Natural killer cell (primary cell): Measurements from ENCODE around the gene RERE. TPM values are rescaled to one million over a fixed set of nuclear protein-coding genes. Genes with fewer than 3 reads are reported as not detected.

Experiments used
- ATAC-seq, 3 donors: fragments of 150-1000 bp in 2 of 3; fragments of 200-7000 bp in 1 of 3; cut with Tn5 transposase; 1 replicate in 1 of 3; 2 replicates in 2 of 3; pipeline ENCODE4 v1.10.0; 2021; ENCODE audit warnings: mild to moderate bottlenecking in 2 of 3, moderate library complexity in 2 of 3
- DNase-seq, 2 donors: peaks; one replicate each; pipeline versions ENCODE4 v3.0.0 to v3.0.0-alpha.2; 2013 to 2021; ENCODE audit warnings: mixed read lengths in 1 of 2
- H3K27ac ChIP-seq: one replicate; pipeline ENCODE4 v1.5.1; 2013; ENCODE audit warnings: mild to moderate bottlenecking, low read length
- H3K27me3 ChIP-seq: one replicate; pipeline ENCODE4 v1.6.1; 2013; ENCODE audit warnings: low read length; ENCODE audit not compliant: control insufficient read depth, insufficient read depth
- H3K36me3 ChIP-seq: one replicate; pipeline ENCODE4 v1.6.1; 2013; ENCODE audit warnings: low read length; ENCODE audit not compliant: control insufficient read depth, insufficient read depth
- H3K4me1 ChIP-seq: one replicate; pipeline ENCODE4 v1.6.1; 2013; ENCODE audit warnings: low read length; ENCODE audit not compliant: control insufficient read depth, insufficient read depth
- H3K4me3 ChIP-seq: one replicate; pipeline ENCODE4 v1.5.1; 2013; ENCODE audit warnings: low read length
- H3K9me3 ChIP-seq: one replicate; pipeline ENCODE4 v1.6.1; 2013; ENCODE audit warnings: low read length; ENCODE audit not compliant: control insufficient read depth, insufficient read depth
- H3K27ac Mint-ChIP-seq, 2 donors: one replicate each; pipeline ENCODE4 v1.8.0; 2022; ENCODE audit warnings: mild to moderate bottlenecking in 2 of 2, mixed read lengths in 2 of 2, moderate library complexity in 1 of 2
- H3K27me3 Mint-ChIP-seq, 2 donors: one replicate each; pipeline ENCODE4 v1.8.0; 2022; ENCODE audit warnings: low read depth in 2 of 2, mixed read lengths in 2 of 2
- H3K36me3 Mint-ChIP-seq: one replicate; pipeline ENCODE4 v1.8.0; 2022; ENCODE audit warnings: mixed read lengths
- H3K4me1 Mint-ChIP-seq, 2 donors: one replicate each; pipeline ENCODE4 v1.8.0; 2022; ENCODE audit warnings: mixed read lengths in 2 of 2
- H3K4me3 Mint-ChIP-seq: one replicate; pipeline ENCODE4 v1.8.0; 2022; ENCODE audit warnings: mild to moderate bottlenecking, moderate library complexity, mixed read lengths
- H3K9me3 Mint-ChIP-seq, 2 donors: one replicate each; pipeline ENCODE4 v1.8.0; 2022; ENCODE audit warnings: mixed read lengths in 2 of 2
- CTCF ChIP-seq: fragments of 200-600 bp; IDR thresholded peaks from one replicate; pipeline ENCODE4 v1.8.0; 2022; ENCODE audit warnings: antibody characterized with exemption
- WGBS: methylation state at CpG from one replicate; pipeline ENCODE4 v1.1.7; 2013; ENCODE audit warnings: missing lambda C conversion rate; ENCODE audit not compliant: insufficient coverage; 5-methylcytosine and 5-hydroxymethylcytosine counted together
- intact Hi-C: fragments of 100-400 bp; cut with micrococcal nuclease; formaldehyde crosslinking; loops from one replicate; pipeline ENCODE4 v1.14.2; 2022
- total RNA-seq, 4 donors: library from RNA; stranded (reverse); fragments of 120-200 nt in 1 of 4; gene quantifications; one replicate each; pipeline versions ENCODE4 v1.2.3 to v1.2.4, GENCODE V29; 2013 to 2022

Gene RERE
- total RNA-seq, 3 donors from 2014 or later (not counting 1 experiment from before 2014, with no cell fraction given), result 67.7 to 76.0 (median 73.0) TPM

- TF ChIP-seq CTCF, result no peak
- Histone ChIP-seq H3K27ac (no peak overlapping the region), H3K27me3 (no peaks in the 10 kb centered on the region), H3K9me3 (no peaks in the 10 kb centered on the region), H3K36me3 (peaks cover 4% of the 10 kb centered on the region), H3K4me1 (peaks cover 3% of the 10 kb centered on the region), H3K4me3 (no peak overlapping the region)
- Mint-ChIP-seq H3K27ac (peak overlapping the region in 1 of 2 donors; percentile 75), H3K4me1 (peaks cover 15 to 27% of the 10 kb centered on the region in 2 donors), H3K27me3 (peaks cover 0 to 3% of the 10 kb centered on the region in 2 donors), H3K9me3 (no peaks in the 10 kb centered on the region), H3K36me3 (no peaks in the 10 kb centered on the region), H3K4me3 (no peak overlapping the region)
- peak in 1 of 2 donors; percentile 61 for DNase-seq
- WGBS, result 28% methylated on average over 6 of the region's 6 CpGs
- ATAC-seq, result peak; percentile 58 to 75 (median 72)
- intact Hi-C loops, result no loop called here
Observed at GRCh38 chr1:8409106-8409505, 408.3 kb downstream of the RERE start.

- H3K36me3 ChIP-seq, result peaks cover 2% of the 10 kb centered on the region
- H3K4me1 Mint-ChIP-seq, result peaks cover 15 to 27% of the 10 kb centered on the region in 2 donors
- H3K27ac Mint-ChIP-seq, result peak overlapping the region in 1 of 2 donors; percentile 75
Observed at GRCh38 chr1:8408151-8408839, 409.1 kb downstream of the RERE start.

GRCh38 chr1:8407652-8408051 is 409.8 kb downstream of the RERE start:
- DNase-seq, result peak in 1 of 2 donors; percentile 51
- Histone ChIP-seq H3K27me3 (no peaks in the 10 kb centered on the region), H3K36me3 (peaks cover 2% of the 10 kb centered on the region), H3K27ac (no peak overlapping the region), H3K9me3 (no peaks in the 10 kb centered on the region), H3K4me3 (no peak overlapping the region), H3K4me1 (peaks cover 3% of the 10 kb centered on the region)
- H3K27ac Mint-ChIP-seq, result no peak overlapping the region
- no peaks in the 10 kb centered on the region for H3K36me3 Mint-ChIP-seq
- intact Hi-C loops, result no loop called here
- H3K4me1 Mint-ChIP-seq, result peaks cover 15 to 27% of the 10 kb centered on the region in 2 donors
- no peaks in the 10 kb centered on the region for H3K9me3 Mint-ChIP-seq
- H3K4me3 Mint-ChIP-seq, result no peak overlapping the region
- peaks cover 0 to 3% of the 10 kb centered on the region in 2 donors for H3K27me3 Mint-ChIP-seq
- no peak for ATAC-seq
- TF ChIP-seq CTCF, result no peak
- 79% methylated on average over 5 of the region's 5 CpGs for WGBS

More at GRCh38 chr1:8408151-8408839, 409.1 kb downstream of the RERE start:
- DNase-seq (no peak), ATAC-seq (no peak)
- no peaks in the 10 kb centered on the region for H3K27me3 ChIP-seq
- 83% methylated on average over 5 of the region's 9 CpGs for WGBS
- intact Hi-C loops, result no loop called here
- no peak overlapping the region for H3K4me3 Mint-ChIP-seq
- H3K27me3 Mint-ChIP-seq, result peaks cover 0 to 3% of the 10 kb centered on the region in 2 donors
- no peaks in the 10 kb centered on the region for H3K36me3 Mint-ChIP-seq
- no peaks in the 10 kb centered on the region for H3K9me3 Mint-ChIP-seq
- no peak overlapping the region for H3K4me3 ChIP-seq
- no peak overlapping the region for H3K27ac ChIP-seq
- no peak for TF ChIP-seq CTCF
- H3K9me3 ChIP-seq, result no peaks in the 10 kb centered on the region
- peaks cover 3% of the 10 kb centered on the region for H3K4me1 ChIP-seq

- DNase-seq (no peak), ATAC-seq (no peak)
- no peaks in the 10 kb centered on the region for H3K27me3 ChIP-seq
- H3K36me3 Mint-ChIP-seq, result no peaks in the 10 kb centered on the region
- intact Hi-C loops, result no loop called here
- H3K9me3 Mint-ChIP-seq, result no peaks in the 10 kb centered on the region
- H3K4me3 Mint-ChIP-seq, result no peak overlapping the region
- H3K4me1 Mint-ChIP-seq, result peaks cover 15 to 20% of the 10 kb centered on the region in 2 donors
- peaks cover 0 to 3% of the 10 kb centered on the region in 2 donors for H3K27me3 Mint-ChIP-seq
- peaks cover 2% of the 10 kb centered on the region for H3K36me3 ChIP-seq
- H3K4me3 ChIP-seq, result no peak overlapping the region
- H3K27ac Mint-ChIP-seq, result no peak overlapping the region
- WGBS, result 95% methylated on average over 3 of the region's 4 CpGs
- no peak overlapping the region for H3K27ac ChIP-seq
- peaks cover 3% of the 10 kb centered on the region for H3K4me1 ChIP-seq
- no peaks in the 10 kb centered on the region for H3K9me3 ChIP-seq
- TF ChIP-seq CTCF, result no peak
Observed at GRCh38 chr1:8406960-8407359, 410.5 kb downstream of the RERE start.
